ENCODE measurements around the gene TNN.

DNA sequence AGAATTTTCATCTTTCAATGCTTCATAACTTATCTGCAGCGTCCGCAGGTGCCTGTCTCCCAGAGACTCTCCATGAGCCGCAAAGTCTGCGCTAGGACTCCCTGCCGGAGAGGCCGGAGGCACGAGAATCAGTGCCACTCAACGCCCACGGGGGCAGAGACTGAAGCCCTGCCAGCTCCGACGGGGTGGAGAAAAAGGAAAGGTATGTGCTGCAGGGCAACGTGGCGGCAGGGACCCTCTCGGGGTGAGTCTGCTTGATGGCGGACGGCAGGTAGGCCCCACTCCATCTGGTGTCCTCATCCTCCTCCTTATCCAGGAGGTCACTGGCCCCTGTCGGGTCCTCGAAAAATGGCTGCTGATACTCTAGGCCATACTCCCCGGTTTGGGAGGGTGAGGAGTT is 22.5 kb upstream of the TNN start:
- TF ChIP-seq CTCF (IDR thresholded peaks at IDR 0.05) (no peak), POLR2A (IDR thresholded peaks at IDR 0.05) (no peak)
